GM12878 (cell line): Measurements from ENCODE around the gene ID3. TPM values are rescaled to one million over a fixed set of nuclear protein-coding genes. Genes with fewer than 3 reads are reported as not detected.

Source experiments
- ATAC-seq: fragments of 200-7000 bp; cut with Tn5 transposase; 3 replicates; pipeline ENCODE4 v1.9.1; 2020; ENCODE audit warnings: mild to moderate bottlenecking, moderate library complexity
- BruUV-seq: library from RNA; stranded (reverse); fragments of 400-500 nt; replicated peaks from 2 replicates; lab custom pipeline; 2021; lab: Mats Ljungman, UMichigan
- CTCF ChIA-PET: fragments of 300-600 bp; sonication (Branson Sonifier 250); formaldehyde crosslinking; extraction: SDS; loops from one replicate; lab custom pipeline; 2021; ENCODE audit warnings: inconsistent platforms; lab: Yijun Ruan, JAX
- POLR2A ChIA-PET: fragments of 350-600 bp; formaldehyde crosslinking; extraction: SDS; loops from one replicate; lab custom pipeline; 2021; ENCODE audit warnings: inconsistent platforms; lab: Charles Lee
- RAD21 ChIA-PET: fragments of 300-600 bp; sonication (Branson Sonifier 250); formaldehyde crosslinking; loops from one replicate; lab custom pipeline; 2023; ENCODE audit warnings: antibody characterized with exemption; ENCODE audit not compliant: unreplicated experiment; lab: Charles Lee
- SMC1A ChIA-PET: fragments of 300-600 bp; sonication (Branson Sonifier 250); formaldehyde crosslinking; loops from one replicate; lab custom pipeline; 2023; ENCODE audit not compliant: unreplicated experiment, uncharacterized antibody; lab: Charles Lee
- DNase-seq: peaks from one replicate; pipeline ENCODE4 v3.0.0-alpha.2; 2011; ENCODE audit warnings: low read depth, low spot score
- FAIRE-seq: peaks from 3 replicates; lab custom pipeline; 2011; peaks lifted over from hg19 to GRCh38; lab: Jason Lieb, UNC
- H2AFZ ChIP-seq: 2 replicates; pipeline ENCODE4 v1.6.0; 2011; ENCODE audit warnings: low read depth, low read length, control low read depth; ENCODE audit not compliant: control insufficient read depth
- H3K27ac ChIP-seq: 2 replicates; pipeline ENCODE4 v1.5.1; 2011; ENCODE audit warnings: control low read depth; ENCODE audit not compliant: control insufficient read depth, insufficient read depth
- H3K27me3 ChIP-seq, 2 experiments: replicated peaks in 1 of 2; 2 replicates each; pipeline versions ENCODE4 v1.6.0 to v1.6.1; 2011; ENCODE audit warnings: low read length in 1 of 2; ENCODE audit not compliant: control insufficient read depth in 2 of 2, insufficient read depth in 2 of 2
- H3K36me3 ChIP-seq, 2 experiments: 2 replicates each; pipeline ENCODE4 v1.5.1; 2011; ENCODE audit warnings: low read length in 1 of 2; ENCODE audit not compliant: control insufficient read depth in 2 of 2, insufficient read depth in 2 of 2
- H3K4me1 ChIP-seq: 2 replicates; pipeline ENCODE4 v1.6.1; 2011; ENCODE audit warnings: mild to moderate bottlenecking, low read length, moderate library complexity, mixed read lengths; ENCODE audit not compliant: control insufficient read depth, insufficient read depth
- H3K4me2 ChIP-seq: 2 replicates; pipeline ENCODE4 v1.6.0; 2011; ENCODE audit warnings: control low read depth; ENCODE audit not compliant: control insufficient read depth, insufficient read depth
- H3K4me3 ChIP-seq: fragments of 200-600 bp; sonication (generic); 2 replicates; pipeline ENCODE4 v1.5.1; 2016
- H3K79me2 ChIP-seq: 2 replicates; pipeline ENCODE4 v1.6.0; 2011; ENCODE audit warnings: low read length; ENCODE audit not compliant: control insufficient read depth, insufficient read depth
- H3K9ac ChIP-seq: 2 replicates; pipeline ENCODE4 v1.8.0; 2011; ENCODE audit warnings: low read length, control low read depth, mixed read lengths; ENCODE audit not compliant: control insufficient read depth, insufficient read depth
- H3K9me3 ChIP-seq: replicated peaks from 3 replicates; pipeline ENCODE4 v1.5.1; 2011; ENCODE audit warnings: mild to moderate bottlenecking, low read length; ENCODE audit not compliant: control insufficient read depth, insufficient read depth
- H4K20me1 ChIP-seq: 2 replicates; pipeline ENCODE4 v1.6.0; 2011; ENCODE audit not compliant: control insufficient read depth, insufficient read depth
- EP300 ChIP-seq, 2 experiments: fragments of 150-350 bp in 1 of 2; IDR thresholded peaks; 2 replicates each; pipeline ENCODE4 v1.6.1; 2011 to 2012; ENCODE audit warnings: low read depth in 2 of 2, low read length in 2 of 2, borderline replicate concordance in 1 of 2, improper control_type of control experiment in 1 of 2, inconsistent platforms in 1 of 2; ENCODE audit not compliant: control insufficient read depth in 1 of 2
- LARP7 ChIP-seq: fragments of 450-650 bp; IDR thresholded peaks from 2 replicates; pipeline ENCODE4 v1.6.1; 2017; ENCODE audit warnings: mild to moderate bottlenecking
- MYB ChIP-seq: fragments of 150-350 bp; IDR thresholded peaks from 2 replicates; pipeline ENCODE4 v1.6.1; 2014; ENCODE audit warnings: mild to moderate bottlenecking, low read depth, low read length, borderline replicate concordance
- NRF1 ChIP-seq: conservative IDR thresholded peaks from 2 replicates; pipeline ENCODE4 v1.6.1; 2011; ENCODE audit warnings: mild to moderate bottlenecking, low read depth, low read length, improper control_type of control experiment
- PAX8 ChIP-seq: fragments of 450-650 bp; IDR thresholded peaks from 2 replicates; pipeline ENCODE4 v1.6.1; 2017; ENCODE audit warnings: mild to moderate bottlenecking, moderate library complexity
- PKNOX1 ChIP-seq: fragments of 450-650 bp; IDR thresholded peaks from 2 replicates; pipeline ENCODE4 v1.6.1; 2016; ENCODE audit warnings: mild to moderate bottlenecking
- RFX5 ChIP-seq: IDR thresholded peaks from 2 replicates; pipeline ENCODE4 v1.6.1; 2011; ENCODE audit warnings: low read depth, low read length, improper control_type of control experiment
- ZBTB33 ChIP-seq: fragments of 450-650 bp; IDR thresholded peaks from 2 replicates; pipeline ENCODE4 v1.6.1; 2017; ENCODE audit warnings: mild to moderate bottlenecking
- ZNF24 ChIP-seq: fragments of 450-650 bp; IDR thresholded peaks from 2 replicates; pipeline ENCODE4 v1.6.1; 2017; ENCODE audit warnings: antibody characterized with exemption, mild to moderate bottlenecking
- WGBS: methylation state at CpG from one replicate; pipeline ENCODE4 v1.1.6; 2016; ENCODE audit warnings: low lambda C conversion rate; ENCODE audit not compliant: insufficient replicate concordance, insufficient coverage; ENCODE audit errors: missing lambda C conversion rate; 5-methylcytosine and 5-hydroxymethylcytosine counted together
- in situ Hi-C: fragments of 300-500 bp; cut with MboI; formaldehyde crosslinking; loops from 9 replicates; pipeline ENCODE4 v1.14.3; 2018; ENCODE audit warnings: mixed read lengths
- intact Hi-C: fragments of 100-400 bp; cut with micrococcal nuclease; formaldehyde crosslinking; loops from one replicate; pipeline ENCODE4 v1.14.2; 2022; ENCODE audit not compliant: unreplicated experiment
- polyA plus RNA-seq, 11 experiments: library from polyadenylated mRNA; depleted of rRNA in 4 of 11; unstranded in 6 of 11; stranded (reverse) in 5 of 11; fragments of >200 nt; fragmentation: Nextera tagmentation in 4 of 11; fragmentation: Illumina TruSeq in 1 of 11; extraction: Ambion mirVana in 4 of 11; extraction: Trizol in 1 of 11; gene quantifications; 1 replicate in 1 of 11; 2 replicates in 10 of 11; pipeline versions ENCODE4 v1.2.1 to v1.2.3, GENCODE V29; 2011 to 2016; ENCODE audit warnings: inconsistent platforms in 2 of 11, missing spikeins in 2 of 11, low read depth in 1 of 11
- total RNA-seq, 4 experiments: library from RNA; depleted of rRNA in 3 of 4; stranded (reverse); fragments of >200 nt in 3 of 4; fragmentation: Illumina TruSeq in 1 of 4; extraction: Trizol in 1 of 4; gene quantifications; 2 replicates each; pipeline versions ENCODE4 v1.2.1 to v1.2.3, GENCODE V29; 2013 to 2021
- TF ChIP-seq, protein P1 (sequence below): fragments of 150-350 bp; IDR thresholded peaks from 2 replicates; pipeline ENCODE4 v1.6.1; 2014; ENCODE audit warnings: mild to moderate bottlenecking, low read depth, low read length

ID3 gene
- total and polyA plus RNA-seq, 10 of the 15 experiments (the other 5 are each of a cell fraction or from before 2014, with no cell fraction given) = 42.7 to 475 (median 207) TPM

DNA sequence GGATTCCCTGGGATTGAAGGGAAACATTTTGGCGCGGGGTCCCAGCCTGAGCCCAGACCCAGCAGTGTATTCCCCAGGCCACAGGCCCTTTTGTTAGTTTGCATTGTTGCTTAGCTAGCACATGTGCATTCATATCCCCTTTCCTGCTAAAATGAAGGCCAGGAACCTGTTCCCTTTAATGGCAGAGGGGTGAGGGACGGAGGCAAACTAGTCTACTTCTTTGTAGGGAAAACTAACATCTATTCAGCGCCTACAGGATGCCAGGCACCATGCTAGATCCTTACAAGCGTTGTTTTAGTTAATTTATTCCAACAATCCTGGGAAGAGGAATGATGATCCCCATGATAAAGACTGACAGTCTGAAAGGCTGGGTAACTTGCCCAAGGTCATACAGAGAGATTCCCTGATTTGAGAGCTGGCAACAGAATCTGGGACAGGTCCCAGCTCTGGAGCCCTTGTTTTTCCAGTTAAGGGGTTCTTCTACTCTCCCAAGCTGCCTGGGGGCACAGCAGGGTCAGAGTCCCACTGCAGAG lies 27.7 kb downstream of the ID3 start:
- BruUV-seq = TSS peak; percentile 93
- H3K9ac ChIP-seq = peak overlapping the region; percentile 21; the same call in 1 of the 2 replicates
- DNase-seq = no peak

More for the DNA sequence above, 27.7 kb downstream of the ID3 start:
- Histone ChIP-seq H3K79me2 (peaks cover 39% of the 10 kb centered on the region), H3K4me2 (peak overlapping the region; percentile 73), H2AFZ (peak overlapping the region; percentile 57), H3K4me3 (peak overlapping the region; percentile 43; the same call in 1 of the 2 replicates), H3K27ac (peak overlapping the region; percentile 14; the same call in 1 of the 2 replicates), H3K9me3 (no peaks in the 10 kb centered on the region), H3K36me3 (no peaks in the 10 kb centered on the region), H3K4me1 (peaks cover 57% of the 10 kb centered on the region), H4K20me1 (no peaks in the 10 kb centered on the region), H3K27me3 (no peaks in the 10 kb centered on the region)
- ATAC-seq (no peak), FAIRE-seq (no peak)
- POLR2A ChIA-PET = interaction anchor here (0.9 to 1.9 kb wide), 11 partner anchors 8 to 187 kb away, joined by 3 to 8 read pairs (median 4); partner anchors contain the start of gene HNRNPR
- TF ChIP-seq ZNF24 (no peak), PKNOX1 (no peak), LARP7 (no peak; the same call in 1 of the 2 replicates), MYB (no peak), EP300 (IDR thresholded peaks at IDR 0.05; ENCODE audit: borderline replicate concordance in 1 of 2, control insufficient read depth in 1 of 2, low read depth in 2 of 2, low read length in 2 of 2) (no peak), PAX8 (no peak), RFX5 (no peak), ZBTB33 (no peak), NRF1 (no peak)
- TF ChIP-seq, protein P1, sequence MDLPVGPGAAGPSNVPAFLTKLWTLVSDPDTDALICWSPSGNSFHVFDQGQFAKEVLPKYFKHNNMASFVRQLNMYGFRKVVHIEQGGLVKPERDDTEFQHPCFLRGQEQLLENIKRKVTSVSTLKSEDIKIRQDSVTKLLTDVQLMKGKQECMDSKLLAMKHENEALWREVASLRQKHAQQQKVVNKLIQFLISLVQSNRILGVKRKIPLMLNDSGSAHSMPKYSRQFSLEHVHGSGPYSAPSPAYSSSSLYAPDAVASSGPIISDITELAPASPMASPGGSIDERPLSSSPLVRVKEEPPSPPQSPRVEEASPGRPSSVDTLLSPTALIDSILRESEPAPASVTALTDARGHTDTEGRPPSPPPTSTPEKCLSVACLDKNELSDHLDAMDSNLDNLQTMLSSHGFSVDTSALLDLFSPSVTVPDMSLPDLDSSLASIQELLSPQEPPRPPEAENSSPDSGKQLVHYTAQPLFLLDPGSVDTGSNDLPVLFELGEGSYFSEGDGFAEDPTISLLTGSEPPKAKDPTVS = no peak
- in situ Hi-C loops = loop anchor here (5.0 kb wide), 1 partner anchor 34 kb away; no protein-coding TSS in a partner anchor
- intact Hi-C loops = no loop called here
- RAD21 ChIA-PET = interaction anchor here (0.6 to 11.3 kb wide), 8 partner anchors 8 to 369 kb away, joined by 3 to 153 read pairs (median 4); partner anchors contain the start of gene HNRNPR
- SMC1A ChIA-PET = interaction anchor here (1.1 to 14.8 kb wide), 8 partner anchors 8 to 106 kb away, joined by 3 to 201 read pairs (median 4); no protein-coding TSS in a partner anchor
- CTCF ChIA-PET = interaction anchor here (0.6 to 28.3 kb wide), 7 partner anchors 9 to 158 kb away, joined by 3 to 784 read pairs (median 5); no protein-coding TSS in a partner anchor
- 29% methylated on average over 5 of the region's 5 CpGs for WGBS
